CD4-positive, CD25-positive, alpha-beta regulatory T cell (primary cell): Measurements from ENCODE around the gene POLR2B. TPM values are rescaled to one million over a fixed set of nuclear protein-coding genes. Genes with fewer than 3 reads are reported as not detected.
A peak's percentile ranks its signal among the peaks of the same experiment; 100 is the strongest.

ENCODE experiments used
- ATAC-seq, 2 donors: fragments of 150-1000 bp; cut with Tn5 transposase; one replicate each; pipeline ENCODE4 v1.10.0; 2021; ENCODE audit warnings: low read depth in 2 of 2, moderate number of reproducible peaks in 2 of 2, moderate library complexity in 1 of 2
- DNase-seq, 3 donors: peaks; one replicate each; pipeline versions ENCODE4 v3.0.0 to v3.0.0-alpha.2; 2012 to 2022; ENCODE audit warnings: mixed read lengths in 1 of 3
- H3K27ac ChIP-seq: one replicate; pipeline ENCODE4 v1.7.0; 2013; ENCODE audit warnings: mild to moderate bottlenecking, low read length; ENCODE audit not compliant: insufficient read depth, poor library complexity, severe bottlenecking
- H3K27me3 ChIP-seq: one replicate; pipeline ENCODE4 v1.7.0; 2013; ENCODE audit warnings: low read length; ENCODE audit not compliant: control insufficient read depth, insufficient read depth
- H3K36me3 ChIP-seq: one replicate; pipeline ENCODE4 v1.7.0; 2013; ENCODE audit warnings: mild to moderate bottlenecking, low read length, moderate library complexity; ENCODE audit not compliant: control insufficient read depth, insufficient read depth
- H3K4me1 ChIP-seq: 2 replicates; pipeline ENCODE4 v1.7.0; 2013; ENCODE audit warnings: mild to moderate bottlenecking, low read length; ENCODE audit not compliant: insufficient read depth, control insufficient read depth, poor library complexity, severe bottlenecking
- H3K4me3 ChIP-seq: one replicate; pipeline ENCODE4 v1.7.0; 2013; ENCODE audit warnings: low read depth, mild to moderate bottlenecking, low read length, moderate library complexity
- H3K9me3 ChIP-seq, 2 experiments: 1 replicate in 1 of 2; 2 replicates in 1 of 2; pipeline ENCODE4 v1.7.0; 2013; ENCODE audit warnings: low read length in 2 of 2, mild to moderate bottlenecking in 1 of 2, moderate library complexity in 1 of 2; ENCODE audit not compliant: control insufficient read depth in 2 of 2
- H3K27ac Mint-ChIP-seq, 3 donors: one replicate each; pipeline ENCODE4 v1.8.0; 2020 to 2022; ENCODE audit warnings: mild to moderate bottlenecking in 3 of 3, mixed read lengths in 3 of 3, moderate library complexity in 2 of 3
- H3K27me3 Mint-ChIP-seq: one replicate; pipeline ENCODE4 v1.8.0; 2022; ENCODE audit warnings: mild to moderate bottlenecking, mixed read lengths
- H3K36me3 Mint-ChIP-seq: one replicate; pipeline ENCODE4 v1.8.0; 2020; ENCODE audit warnings: mixed read lengths
- H3K4me1 Mint-ChIP-seq, 4 donors: one replicate each; pipeline ENCODE4 v1.8.0; 2020 to 2022; ENCODE audit warnings: mixed read lengths in 4 of 4, mild to moderate bottlenecking in 1 of 4
- H3K4me3 Mint-ChIP-seq, 4 donors: one replicate each; pipeline ENCODE4 v1.8.0; 2020 to 2022; ENCODE audit warnings: mild to moderate bottlenecking in 4 of 4, mixed read lengths in 4 of 4, moderate library complexity in 3 of 4
- H3K9me3 Mint-ChIP-seq, 7 donors: one replicate each; pipeline ENCODE4 v1.8.0; 2020 to 2022; ENCODE audit warnings: mixed read lengths in 7 of 7, mild to moderate bottlenecking in 3 of 7, moderate library complexity in 2 of 7
- polyA plus RNA-seq, 4 donors: library from polyadenylated mRNA; unstranded; fragments of 300-500 nt; fragmentation: Illumina TruSeq; gene quantifications; one replicate each; pipeline ENCODE4 v1.2.3, GENCODE V29; 2021
- total RNA-seq: library from RNA; stranded (reverse); gene quantifications from one replicate; pipeline ENCODE4 v1.2.3, GENCODE V29; 2022

Gene POLR2B
- total and polyA plus RNA-seq, 5 donors from 2014 or later, result 52.9 to 83.6 (median 66.6) TPM

- H3K4me1 Mint-ChIP-seq, result no peaks in the 10 kb centered on the region
- no peaks in the 10 kb centered on the region for H3K9me3 ChIP-seq
- H3K36me3 ChIP-seq, result no peaks in the 10 kb centered on the region
- DNase-seq (no peak), ATAC-seq (no peak)
- H3K36me3 Mint-ChIP-seq, result no peaks in the 10 kb centered on the region
- no peak overlapping the region for H3K4me3 ChIP-seq
- H3K27me3 ChIP-seq, result no peaks in the 10 kb centered on the region
- no peaks in the 10 kb centered on the region for H3K4me1 ChIP-seq
- H3K4me3 Mint-ChIP-seq, result no peak overlapping the region
- H3K9me3 Mint-ChIP-seq, result no peaks in the 10 kb centered on the region
- H3K27ac Mint-ChIP-seq, result no peak overlapping the region
- no peak overlapping the region for H3K27ac ChIP-seq
- H3K27me3 Mint-ChIP-seq, result no peaks in the 10 kb centered on the region
Observed at GRCh38 chr4:56953680-56954520, 24.8 kb upstream of the POLR2B start.

DNA sequence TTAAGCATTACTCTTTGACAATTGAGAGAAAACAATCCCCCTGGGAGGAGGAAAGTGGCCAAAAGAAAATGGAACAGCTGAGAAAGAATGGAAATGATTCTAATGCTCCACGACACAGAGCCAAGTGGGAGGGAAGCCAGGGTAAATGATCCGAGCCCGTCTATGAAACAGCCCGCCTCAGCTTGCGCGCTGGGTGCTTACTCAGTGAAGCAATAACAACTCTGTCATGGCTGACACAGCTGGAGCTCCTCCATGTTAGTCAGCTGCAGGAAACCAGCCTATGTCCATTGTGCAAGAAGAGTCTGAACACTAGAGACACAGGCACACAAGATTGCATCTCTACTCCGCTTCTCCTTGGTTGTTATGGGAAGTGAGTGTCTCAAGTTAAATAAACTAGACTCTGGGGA is 20.6 kb upstream of the POLR2B start:
- H3K9me3 ChIP-seq, result no peaks in the 10 kb centered on the region
- H3K4me3 ChIP-seq, result no peak overlapping the region
- no peaks in the 10 kb centered on the region for H3K27me3 Mint-ChIP-seq
- peaks cover 13% of the 10 kb centered on the region for H3K36me3 ChIP-seq
- H3K27me3 ChIP-seq, result no peaks in the 10 kb centered on the region
- no peaks in the 10 kb centered on the region for H3K9me3 Mint-ChIP-seq
- DNase-seq, result no peak
- no peak overlapping the region for H3K27ac Mint-ChIP-seq
- no peaks in the 10 kb centered on the region for H3K4me1 Mint-ChIP-seq
- no peaks in the 10 kb centered on the region for H3K4me1 ChIP-seq
- no peak overlapping the region for H3K27ac ChIP-seq
- ATAC-seq, result no peak
- peaks cover 6% of the 10 kb centered on the region for H3K36me3 Mint-ChIP-seq
- H3K4me3 Mint-ChIP-seq, result no peak overlapping the region

GRCh38 chr4:56959100-56959499 is 19.6 kb upstream of the POLR2B start:
- Histone ChIP-seq H3K4me1 (no peaks in the 10 kb centered on the region), H3K36me3 (peaks cover 22% of the 10 kb centered on the region), H3K27ac (no peak overlapping the region), H3K9me3 (no peaks in the 10 kb centered on the region), H3K27me3 (no peaks in the 10 kb centered on the region), H3K4me3 (no peak overlapping the region)
- DNase-seq (no peak), ATAC-seq (no peak)
- peaks cover 6% of the 10 kb centered on the region for H3K36me3 Mint-ChIP-seq
- no peak overlapping the region for H3K27ac Mint-ChIP-seq
- H3K4me3 Mint-ChIP-seq, result no peak overlapping the region
- H3K27me3 Mint-ChIP-seq, result no peaks in the 10 kb centered on the region
- no peaks in the 10 kb centered on the region for H3K9me3 Mint-ChIP-seq
- H3K4me1 Mint-ChIP-seq, result no peaks in the 10 kb centered on the region

DNA sequence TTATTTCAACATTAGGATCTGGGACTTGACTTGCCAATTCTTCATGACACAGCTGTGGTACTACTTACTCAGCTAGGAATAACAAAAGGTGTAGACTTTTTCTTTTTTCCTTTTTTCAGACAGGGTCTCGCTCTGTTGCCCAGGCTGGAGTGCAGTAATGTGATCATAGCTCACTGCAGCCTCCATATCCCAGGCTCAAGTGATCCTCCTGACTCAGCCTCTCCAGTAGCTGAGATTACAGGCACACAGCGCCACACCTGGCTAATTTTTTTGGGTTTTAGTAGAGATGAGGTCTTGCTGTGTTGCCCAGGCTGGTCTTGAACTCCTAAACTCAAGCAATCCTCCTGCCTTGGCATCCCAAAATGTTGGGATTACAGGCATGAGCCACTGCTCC is 17.6 kb upstream of the POLR2B start:
- Histone ChIP-seq H3K9me3 (no peaks in the 10 kb centered on the region), H3K4me3 (no peak overlapping the region), H3K27me3 (no peaks in the 10 kb centered on the region), H3K36me3 (peaks cover 39% of the 10 kb centered on the region), H3K4me1 (no peaks in the 10 kb centered on the region), H3K27ac (no peak overlapping the region)
- ATAC-seq (no peak), DNase-seq (no peak)
- H3K27ac Mint-ChIP-seq, result no peak overlapping the region
- H3K4me3 Mint-ChIP-seq, result no peak overlapping the region
- H3K36me3 Mint-ChIP-seq, result peaks cover 20% of the 10 kb centered on the region
- no peaks in the 10 kb centered on the region for H3K27me3 Mint-ChIP-seq
- peaks cover 0 to 3% (median 0%) of the 10 kb centered on the region in 4 donors for H3K4me1 Mint-ChIP-seq
- H3K9me3 Mint-ChIP-seq, result no peaks in the 10 kb centered on the region

GRCh38 chr4:56971383-56971782 is 7.3 kb upstream of the POLR2B start:
- Mint-ChIP-seq H3K4me3 (peak overlapping the region in 2 of 4 donors; percentile 31 to 38), H3K36me3 (peaks cover 41% of the 10 kb centered on the region), H3K4me1 (peaks cover 0 to 41% (median 29%) of the 10 kb centered on the region in 4 donors), H3K27ac (no peak overlapping the region), H3K9me3 (peaks cover 0 to 14% (median 0%) of the 10 kb centered on the region in 7 donors), H3K27me3 (no peaks in the 10 kb centered on the region)
- no peaks in the 10 kb centered on the region for H3K27me3 ChIP-seq
- no peak overlapping the region for H3K4me3 ChIP-seq
- H3K36me3 ChIP-seq, result peaks cover 68% of the 10 kb centered on the region
- DNase-seq, result no peak
- peaks cover 24% of the 10 kb centered on the region for H3K4me1 ChIP-seq
- peaks cover 10 to 18% of the 10 kb centered on the region in 2 experiments for H3K9me3 ChIP-seq
- no peak overlapping the region for H3K27ac ChIP-seq
- ATAC-seq, result no peak

GRCh38 chr4:56972389-56972788 is 6.3 kb upstream of the POLR2B start:
- Histone ChIP-seq H3K4me1 (peaks cover 27% of the 10 kb centered on the region), H3K4me3 (no peak overlapping the region), H3K9me3 (peaks cover 10 to 18% of the 10 kb centered on the region in 2 experiments), H3K27ac (no peak overlapping the region), H3K27me3 (no peaks in the 10 kb centered on the region), H3K36me3 (peaks cover 60% of the 10 kb centered on the region)
- H3K36me3 Mint-ChIP-seq, result peaks cover 34% of the 10 kb centered on the region
- no peak for ATAC-seq
- peaks cover 0 to 14% (median 0%) of the 10 kb centered on the region in 7 donors for H3K9me3 Mint-ChIP-seq
- peak overlapping the region in 1 of 3 donors; percentile 78 for H3K27ac Mint-ChIP-seq
- no peak for DNase-seq
- peaks cover 3 to 45% (median 30%) of the 10 kb centered on the region in 4 donors for H3K4me1 Mint-ChIP-seq
- H3K27me3 Mint-ChIP-seq, result peaks cover 3% of the 10 kb centered on the region
- peak overlapping the region in 1 of 4 donors; percentile 60 for H3K4me3 Mint-ChIP-seq

DNA sequence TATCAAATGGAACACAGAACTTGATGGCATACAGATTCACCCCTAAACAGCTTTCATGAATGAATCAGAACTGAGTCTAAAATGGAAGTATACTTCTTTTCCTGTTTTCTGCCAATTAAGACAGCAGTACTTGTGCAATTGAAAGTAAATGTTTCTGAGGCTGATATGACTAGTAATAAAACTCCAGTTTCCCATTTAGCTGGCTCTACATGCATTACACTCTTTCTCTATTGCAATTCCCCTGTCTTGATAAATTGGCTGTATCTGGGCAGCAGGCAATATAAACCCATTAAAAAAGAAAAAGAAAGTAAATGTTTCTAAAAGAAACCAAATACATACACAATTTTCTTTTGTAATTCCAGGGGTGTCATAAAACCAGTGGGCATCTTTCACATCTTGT is 5.9 kb upstream of the POLR2B start:
- Histone ChIP-seq H3K4me1 (peaks cover 27% of the 10 kb centered on the region), H3K9me3 (peaks cover 10 to 18% of the 10 kb centered on the region in 2 experiments), H3K4me3 (no peak overlapping the region), H3K27me3 (no peaks in the 10 kb centered on the region), H3K27ac (no peak overlapping the region), H3K36me3 (peaks cover 56% of the 10 kb centered on the region)
- H3K4me3 Mint-ChIP-seq, result peak overlapping the region in 1 of 4 donors; percentile 60
- ATAC-seq, result no peak
- peaks cover 7 to 49% (median 32%) of the 10 kb centered on the region in 4 donors for H3K4me1 Mint-ChIP-seq
- peak in 1 of 3 donors; percentile 7 for DNase-seq
- H3K9me3 Mint-ChIP-seq, result peaks cover 0 to 14% (median 0%) of the 10 kb centered on the region in 7 donors
- H3K27me3 Mint-ChIP-seq, result peaks cover 4% of the 10 kb centered on the region
- peaks cover 31% of the 10 kb centered on the region for H3K36me3 Mint-ChIP-seq
- H3K27ac Mint-ChIP-seq, result no peak overlapping the region

DNA sequence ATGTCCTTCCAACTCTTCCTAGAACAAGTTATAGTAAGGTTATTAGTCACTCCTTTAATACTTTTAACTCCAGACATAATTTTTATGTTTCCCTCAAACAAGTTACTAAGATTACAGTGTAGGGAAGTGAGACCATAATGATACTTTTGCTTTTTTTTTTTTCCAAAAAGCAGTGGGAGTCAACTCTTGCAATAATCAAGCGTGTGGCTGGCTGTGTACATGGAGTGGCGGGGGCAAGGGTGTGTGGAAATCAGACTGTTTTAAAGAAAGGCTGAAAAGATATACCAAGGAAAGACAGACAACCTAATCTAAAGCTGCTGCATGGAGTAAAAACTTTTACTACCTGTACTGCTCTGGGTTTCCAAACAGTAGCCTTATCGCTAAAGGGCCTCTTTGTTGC is 5.4 kb upstream of the POLR2B start:
- H3K36me3 Mint-ChIP-seq, result peaks cover 31% of the 10 kb centered on the region
- Histone ChIP-seq H3K36me3 (peaks cover 51% of the 10 kb centered on the region), H3K4me3 (no peak overlapping the region), H3K27me3 (no peaks in the 10 kb centered on the region), H3K4me1 (peaks cover 29% of the 10 kb centered on the region), H3K27ac (no peak overlapping the region), H3K9me3 (peaks cover 10 to 18% of the 10 kb centered on the region in 2 experiments)
- no peak for DNase-seq
- ATAC-seq, result no peak
- peaks cover 0 to 14% (median 0%) of the 10 kb centered on the region in 7 donors for H3K9me3 Mint-ChIP-seq
- peaks cover 4% of the 10 kb centered on the region for H3K27me3 Mint-ChIP-seq
- H3K4me3 Mint-ChIP-seq, result peak overlapping the region in 1 of 4 donors; percentile 60
- peaks cover 7 to 50% (median 33%) of the 10 kb centered on the region in 4 donors for H3K4me1 Mint-ChIP-seq
- H3K27ac Mint-ChIP-seq, result no peak overlapping the region
